ENCODE measurements around the gene CHRNA4. TPM values are rescaled to one million over a fixed set of nuclear protein-coding genes. Genes with fewer than 3 reads are reported as not detected.

CHRNA4 gene
- total RNA-seq, 1 donor from 2014 or later = not detected

DNA sequence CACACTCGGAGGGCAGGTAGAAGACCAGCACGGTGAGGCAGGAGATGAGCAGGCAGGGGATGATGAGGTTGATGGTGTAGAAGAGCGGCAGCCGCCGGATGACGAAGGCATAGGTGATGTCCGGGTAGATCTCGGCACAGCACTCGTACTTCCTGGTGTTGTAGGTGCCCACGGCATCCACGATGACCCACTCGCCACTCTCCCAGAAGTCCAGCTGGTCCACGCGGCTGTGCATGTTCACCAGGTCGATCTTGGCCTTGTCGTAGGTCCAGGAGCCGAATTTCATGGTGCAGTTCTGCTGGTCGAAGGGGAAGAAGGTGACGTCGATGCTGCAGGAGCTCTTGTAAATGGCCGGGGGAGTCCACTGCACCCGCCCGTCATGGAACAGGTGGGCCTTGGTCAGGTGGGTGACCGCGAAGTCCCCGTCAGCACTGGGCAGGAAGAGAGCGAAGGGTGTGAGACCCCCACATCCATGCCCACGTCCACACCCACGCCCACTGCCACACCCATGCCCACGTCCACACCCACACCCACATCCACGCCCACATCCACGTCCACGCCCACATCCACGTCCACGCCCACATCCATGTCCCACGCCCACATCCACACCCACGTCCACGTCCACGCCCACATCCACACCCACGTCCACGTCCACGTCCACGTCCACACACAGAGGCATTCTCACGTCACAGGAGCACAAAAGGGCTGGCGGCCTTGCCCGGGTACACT is 10.4 kb downstream of the CHRNA4 start:
- no peak for DNase-seq (ENCODE audit: low read depth)
- TF ChIP-seq, protein P1, sequence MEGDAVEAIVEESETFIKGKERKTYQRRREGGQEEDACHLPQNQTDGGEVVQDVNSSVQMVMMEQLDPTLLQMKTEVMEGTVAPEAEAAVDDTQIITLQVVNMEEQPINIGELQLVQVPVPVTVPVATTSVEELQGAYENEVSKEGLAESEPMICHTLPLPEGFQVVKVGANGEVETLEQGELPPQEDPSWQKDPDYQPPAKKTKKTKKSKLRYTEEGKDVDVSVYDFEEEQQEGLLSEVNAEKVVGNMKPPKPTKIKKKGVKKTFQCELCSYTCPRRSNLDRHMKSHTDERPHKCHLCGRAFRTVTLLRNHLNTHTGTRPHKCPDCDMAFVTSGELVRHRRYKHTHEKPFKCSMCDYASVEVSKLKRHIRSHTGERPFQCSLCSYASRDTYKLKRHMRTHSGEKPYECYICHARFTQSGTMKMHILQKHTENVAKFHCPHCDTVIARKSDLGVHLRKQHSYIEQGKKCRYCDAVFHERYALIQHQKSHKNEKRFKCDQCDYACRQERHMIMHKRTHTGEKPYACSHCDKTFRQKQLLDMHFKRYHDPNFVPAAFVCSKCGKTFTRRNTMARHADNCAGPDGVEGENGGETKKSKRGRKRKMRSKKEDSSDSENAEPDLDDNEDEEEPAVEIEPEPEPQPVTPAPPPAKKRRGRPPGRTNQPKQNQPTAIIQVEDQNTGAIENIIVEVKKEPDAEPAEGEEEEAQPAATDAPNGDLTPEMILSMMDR (conservative IDR thresholded peaks at IDR 0.05; ENCODE audit: low read depth, low read length) = no peak
- no peak overlapping the region for H3K4me3 ChIP-seq (ENCODE audit: low read depth, low read length)

DNA sequence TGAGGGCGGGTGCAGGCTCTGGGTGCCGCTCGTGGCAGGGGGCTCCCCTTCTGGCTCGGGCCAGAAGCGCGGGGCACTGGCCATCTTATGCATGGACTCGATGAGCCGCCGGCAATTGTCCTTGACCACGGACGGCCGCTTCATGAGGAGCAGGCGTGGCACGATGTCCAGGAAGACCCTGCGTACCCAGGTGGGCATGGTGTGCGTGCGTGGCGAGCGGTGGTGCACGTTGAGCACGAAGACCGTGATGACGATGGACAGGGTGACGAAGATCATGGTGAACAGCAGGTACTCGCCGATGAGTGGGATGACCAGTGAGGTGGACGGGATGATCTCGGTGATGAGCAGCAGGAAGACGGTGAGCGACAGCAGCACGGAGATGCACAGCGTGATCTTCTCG is 11.0 kb downstream of the CHRNA4 start:
- TF ChIP-seq, protein P1 (conservative IDR thresholded peaks at IDR 0.05; ENCODE audit: low read depth, low read length) = no peak
- DNase-seq (ENCODE audit: low read depth) = no peak
- H3K4me3 ChIP-seq (ENCODE audit: low read depth, low read length) = no peak overlapping the region

DNA sequence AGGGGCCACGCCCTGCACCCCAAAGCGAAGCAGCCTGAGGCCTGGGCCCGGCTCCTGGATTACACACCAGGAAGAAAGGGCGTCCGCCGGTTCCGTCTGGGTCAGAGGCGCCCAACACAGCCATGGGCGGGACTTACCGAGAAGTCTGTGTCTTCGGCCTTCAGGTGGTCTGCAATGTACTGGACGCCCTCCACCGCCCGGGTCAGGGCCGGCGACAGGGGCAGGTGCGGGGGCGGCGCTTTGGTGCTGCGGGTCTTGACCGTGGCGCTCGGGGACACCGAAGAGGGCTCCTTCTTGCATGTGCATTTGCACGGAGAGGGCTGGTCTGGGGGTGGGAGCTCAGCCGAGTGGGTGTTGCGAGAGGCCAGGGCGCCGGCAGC is 11.6 kb downstream of the CHRNA4 start:
- H3K4me3 ChIP-seq (ENCODE audit: low read depth, low read length) = no peak overlapping the region
- no peak for DNase-seq (ENCODE audit: low read depth)
- TF ChIP-seq, protein P1 (conservative IDR thresholded peaks at IDR 0.05; ENCODE audit: low read depth, low read length) = no peak

DNA sequence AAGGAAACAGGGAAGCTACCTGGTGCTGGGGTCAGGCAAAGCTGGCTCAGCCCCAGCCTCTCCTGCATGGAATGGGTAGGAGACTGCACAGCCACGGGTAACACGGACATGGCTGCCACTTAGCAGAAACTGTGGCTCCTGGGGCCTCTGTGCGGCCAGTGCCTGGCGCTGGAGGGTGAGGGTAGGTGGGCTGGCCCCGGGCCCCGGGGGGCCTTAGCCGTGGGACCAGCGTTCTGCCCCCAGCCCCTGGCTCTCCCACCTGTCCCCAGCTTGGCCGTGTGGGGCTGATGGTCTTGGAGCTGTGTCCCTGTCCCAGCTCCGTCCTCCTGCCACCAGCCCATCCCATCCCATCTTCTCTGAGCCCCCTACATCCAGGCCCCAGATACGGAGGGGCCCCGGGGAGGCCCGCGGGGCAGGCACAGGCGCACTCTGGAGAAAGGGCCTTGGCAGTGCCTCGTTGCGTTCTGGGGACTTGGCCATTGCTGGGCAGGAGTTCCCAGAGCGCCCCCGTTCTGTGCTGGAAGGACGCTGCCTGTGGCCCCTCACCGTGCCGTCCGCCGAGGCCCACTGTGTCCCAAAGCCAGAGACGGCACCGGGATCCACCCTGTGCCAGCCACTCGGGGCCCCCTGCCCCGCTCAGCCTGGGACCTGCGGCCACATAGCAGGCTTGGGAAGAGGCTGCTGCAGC is 12.2 kb downstream of the CHRNA4 start:
- TF ChIP-seq, protein P1 (conservative IDR thresholded peaks at IDR 0.05; ENCODE audit: low read depth, low read length) = no peak
- no peak for DNase-seq (ENCODE audit: low read depth)

DNA sequence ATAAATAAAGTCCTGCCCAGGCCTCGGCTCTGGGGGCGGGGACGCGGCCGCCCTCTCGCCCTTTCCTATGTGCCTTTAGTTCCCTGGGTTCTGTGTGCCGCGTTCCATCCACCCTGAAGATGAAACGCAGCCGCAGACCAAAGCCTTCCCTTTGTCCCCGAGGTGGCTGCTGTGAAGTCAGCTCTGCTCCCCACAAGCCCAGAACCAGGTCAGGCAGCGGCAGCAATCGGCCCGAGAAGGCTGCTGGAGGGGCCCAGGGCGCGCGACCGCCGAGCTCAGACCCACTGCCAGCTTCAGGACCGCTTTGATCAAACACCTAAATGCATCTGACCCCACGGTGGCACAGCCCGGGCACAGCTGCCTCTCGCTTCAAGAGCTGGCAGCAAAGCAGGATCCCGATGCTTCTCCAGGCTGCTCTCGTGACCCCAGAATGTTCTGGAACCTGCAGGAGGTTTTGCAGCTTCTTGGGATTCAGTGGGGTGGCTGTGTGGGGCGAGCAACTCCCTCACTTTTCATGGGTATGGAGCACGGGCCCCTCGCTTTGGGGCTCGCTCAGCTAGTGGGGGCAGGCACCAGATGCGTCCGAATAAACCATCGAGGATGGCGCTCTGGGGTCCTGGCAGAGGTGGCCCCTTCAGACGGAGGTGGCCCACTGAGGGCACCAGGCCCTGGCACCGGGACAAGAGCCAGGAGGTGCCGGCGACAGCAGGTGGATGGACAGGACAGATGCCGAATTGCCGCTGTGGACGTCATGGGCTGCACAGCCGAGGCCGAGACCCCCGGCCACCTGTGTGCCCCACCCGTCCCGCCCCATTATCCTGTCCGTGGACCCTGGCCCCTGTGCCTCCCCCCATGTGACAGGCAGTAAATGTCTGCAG is 13.0 kb downstream of the CHRNA4 start:
- DNase-seq (ENCODE audit: low read depth) = no peak
- TF ChIP-seq, protein P1 (conservative IDR thresholded peaks at IDR 0.05; ENCODE audit: low read depth, low read length) = no peak
- no peak overlapping the region for H3K4me3 ChIP-seq (ENCODE audit: low read depth, low read length)

More for the DNA sequence above, 12.2 kb downstream of the CHRNA4 start:
- H3K4me3 ChIP-seq (ENCODE audit: low read depth, low read length) = no peak overlapping the region

DNA sequence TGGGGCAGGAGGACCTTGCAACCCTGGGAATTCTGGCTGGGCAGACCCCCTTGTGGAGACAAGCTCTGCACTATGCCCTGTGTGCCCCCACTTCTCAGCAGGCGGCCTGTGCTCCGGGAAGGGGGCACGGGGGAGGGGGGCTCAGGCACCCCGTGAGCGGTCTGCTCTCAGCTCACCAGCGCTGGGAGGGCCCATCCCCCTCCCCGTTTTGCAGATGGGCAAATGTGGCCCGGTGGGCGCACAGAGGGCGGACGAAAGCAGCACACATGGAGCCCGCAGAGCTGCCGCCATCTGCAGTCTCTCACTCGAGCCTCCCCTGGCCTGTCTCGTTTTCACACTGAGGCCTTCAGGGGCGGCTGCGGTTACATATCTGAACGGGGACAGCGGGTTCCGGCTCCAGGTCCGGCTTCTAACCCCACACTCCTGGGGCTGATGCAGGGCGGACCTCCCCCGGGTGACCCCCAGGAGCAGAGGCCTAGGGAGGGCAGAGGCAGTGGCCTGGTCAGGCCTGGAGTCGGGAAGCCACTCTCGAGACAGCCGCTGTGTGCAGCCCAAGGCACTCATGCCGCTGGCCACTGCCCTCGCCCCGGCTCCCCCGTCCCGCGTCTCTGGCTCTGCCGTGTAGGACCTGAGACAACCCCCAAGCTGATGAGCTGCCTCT is 13.9 kb downstream of the CHRNA4 start:
- TF ChIP-seq, protein P1 (conservative IDR thresholded peaks at IDR 0.05; ENCODE audit: low read depth, low read length) = no peak
- no peak for DNase-seq (ENCODE audit: low read depth)
- no peak overlapping the region for H3K4me3 ChIP-seq (ENCODE audit: low read depth, low read length)
